Measurements from ENCODE around the gene GNB4. TPM values are rescaled to one million over a fixed set of nuclear protein-coding genes. Genes with fewer than 3 reads are reported as not detected.

The GNB4 gene
- total and polyA plus RNA-seq, 2 of the 8 experiments (the other 6 are each of a cell fraction or from before 2014, with no cell fraction given) = 13.4 to 29.2 TPM

DNA sequence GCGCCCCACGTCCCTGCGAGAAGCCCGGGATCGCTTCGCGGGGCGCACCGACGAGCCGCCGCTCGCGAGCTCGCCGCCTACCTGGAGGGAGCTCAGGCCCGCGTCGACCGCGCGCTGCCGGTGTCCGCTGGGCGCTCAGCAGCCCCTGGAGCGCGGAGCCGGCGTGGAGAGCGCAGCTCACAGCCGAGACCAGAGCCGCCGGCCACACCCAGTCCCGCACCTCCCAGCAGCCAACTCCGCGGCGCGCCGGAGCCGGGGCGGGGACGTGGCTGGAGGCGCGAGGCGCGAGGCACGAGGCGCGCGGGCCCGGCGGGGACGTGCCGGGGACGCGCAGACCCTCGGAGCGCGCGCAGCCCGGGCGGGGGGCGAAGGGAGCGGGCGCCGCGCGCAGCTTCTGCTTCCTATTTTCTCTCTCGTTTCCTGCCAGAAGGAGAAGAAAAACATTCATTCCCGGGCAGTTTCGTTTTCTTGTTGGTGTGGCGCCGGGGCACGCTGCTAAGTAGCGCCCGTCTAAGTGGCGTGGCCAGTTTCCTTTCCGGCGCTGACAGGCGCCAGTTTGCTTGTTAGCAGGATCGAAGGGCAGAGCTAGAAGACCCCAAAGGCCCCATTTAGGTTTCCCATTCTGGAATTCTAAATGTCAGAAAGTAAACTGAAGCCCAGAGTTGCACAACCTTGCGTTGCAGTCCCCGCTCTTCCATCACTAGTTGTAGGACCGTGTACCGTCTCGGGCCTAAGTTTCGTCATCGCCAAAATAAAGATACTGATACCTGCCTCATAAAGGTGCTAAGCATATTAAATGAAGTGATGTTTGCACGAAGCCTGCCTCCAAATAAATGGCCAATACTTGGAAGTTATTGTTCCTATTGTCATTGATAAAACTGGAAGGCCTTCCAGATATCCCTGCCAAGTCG is at the start of gene GNB4 (continued):
- TF ChIP-seq ZNF274 (IDR thresholded peaks at IDR 0.05; ENCODE audit: borderline replicate concordance, extremely low read depth, low read length) (no peak), CREB1 (IDR thresholded peaks at IDR 0.05) (no peak), CTBP2 (IDR thresholded peaks at IDR 0.05; ENCODE audit: borderline replicate concordance, insufficient read depth, insufficient read length, low read length) (no peak), CBX8 (IDR thresholded peaks at IDR 0.05; ENCODE audit: borderline replicate concordance, low read depth, low read length) (no peak), TCF12 (IDR thresholded peaks at IDR 0.05; ENCODE audit: low read depth, low read length) (no peak), RXRA (IDR thresholded peaks at IDR 0.05; ENCODE audit: insufficient read depth, low read depth, low read length) (no peak), RFX5 (IDR thresholded peaks at IDR 0.05; ENCODE audit: borderline replicate concordance, low read depth, low read length) (no peak), KDM1A (IDR thresholded peaks at IDR 0.05; ENCODE audit: borderline replicate concordance, low read length) (no peak), MAFK (IDR thresholded peaks at IDR 0.05; ENCODE audit: low read depth, low read length) (no peak), GTF2F1 (IDR thresholded peaks at IDR 0.05; ENCODE audit: borderline replicate concordance, low read depth, low read length) (no peak), TEAD4 (IDR thresholded peaks at IDR 0.05; ENCODE audit: low read depth, low read length) (no peak), SIN3A (conservative IDR thresholded peaks at IDR 0.05 in 1 of 2, IDR thresholded peaks at IDR 0.05 in 1 of 2; ENCODE audit: low read depth in 1 of 2, low read length in 2 of 2) (0 out of 4 replicates have a peak, but pooled peaks of 1 of the 2 experiments have one; percentile 10), CHD2 (IDR thresholded peaks at IDR 0.05; ENCODE audit: low read length) (no peak), KDM5A (IDR thresholded peaks at IDR 0.05; ENCODE audit: low read length) (no peak), CHD1 (IDR thresholded peaks at IDR 0.05; ENCODE audit: low read depth, low read length) (no peak), JUN (IDR thresholded peaks at IDR 0.05; ENCODE audit: low read depth, low read length) (no peak), YY1 (IDR thresholded peaks at IDR 0.05; ENCODE audit: low read depth, low read length) (no peak), SP1 (IDR thresholded peaks at IDR 0.05; ENCODE audit: low read depth, low read length) (no peak), SP4 (IDR thresholded peaks at IDR 0.05; ENCODE audit: low read length) (no peak), SP2 (IDR thresholded peaks at IDR 0.05; ENCODE audit: low read length) (no peak)
- TF ChIP-seq, protein P1, sequence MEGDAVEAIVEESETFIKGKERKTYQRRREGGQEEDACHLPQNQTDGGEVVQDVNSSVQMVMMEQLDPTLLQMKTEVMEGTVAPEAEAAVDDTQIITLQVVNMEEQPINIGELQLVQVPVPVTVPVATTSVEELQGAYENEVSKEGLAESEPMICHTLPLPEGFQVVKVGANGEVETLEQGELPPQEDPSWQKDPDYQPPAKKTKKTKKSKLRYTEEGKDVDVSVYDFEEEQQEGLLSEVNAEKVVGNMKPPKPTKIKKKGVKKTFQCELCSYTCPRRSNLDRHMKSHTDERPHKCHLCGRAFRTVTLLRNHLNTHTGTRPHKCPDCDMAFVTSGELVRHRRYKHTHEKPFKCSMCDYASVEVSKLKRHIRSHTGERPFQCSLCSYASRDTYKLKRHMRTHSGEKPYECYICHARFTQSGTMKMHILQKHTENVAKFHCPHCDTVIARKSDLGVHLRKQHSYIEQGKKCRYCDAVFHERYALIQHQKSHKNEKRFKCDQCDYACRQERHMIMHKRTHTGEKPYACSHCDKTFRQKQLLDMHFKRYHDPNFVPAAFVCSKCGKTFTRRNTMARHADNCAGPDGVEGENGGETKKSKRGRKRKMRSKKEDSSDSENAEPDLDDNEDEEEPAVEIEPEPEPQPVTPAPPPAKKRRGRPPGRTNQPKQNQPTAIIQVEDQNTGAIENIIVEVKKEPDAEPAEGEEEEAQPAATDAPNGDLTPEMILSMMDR (IDR thresholded peaks at IDR 0.05; ENCODE audit: control extremely low read depth in 1 of 3, insufficient read depth in 1 of 3, low read depth in 1 of 3, low read length in 3 of 3) = no peak
- TF ChIP-seq, protein P2, sequence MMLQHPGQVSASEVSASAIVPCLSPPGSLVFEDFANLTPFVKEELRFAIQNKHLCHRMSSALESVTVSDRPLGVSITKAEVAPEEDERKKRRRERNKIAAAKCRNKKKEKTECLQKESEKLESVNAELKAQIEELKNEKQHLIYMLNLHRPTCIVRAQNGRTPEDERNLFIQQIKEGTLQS (IDR thresholded peaks at IDR 0.05; ENCODE audit: insufficient read depth, low read depth, low read length) = no peak

Data from H1 (cell line).